Endothelial cell of umbilical vein (primary cell): ENCODE measurements around the gene SLC16A4. TPM values are rescaled to one million over a fixed set of nuclear protein-coding genes. Genes with fewer than 3 reads are reported as not detected.

Experiments used
- BruUV-seq: library from RNA; stranded (reverse); fragments of 400-500 nt; replicated peaks from 2 replicates; lab custom pipeline; 2021; lab: Mats Ljungman, UMichigan
- CTCF ChIA-PET: fragments of 300-600, 350-600 bp; sonication (Branson Sonifier 250); formaldehyde crosslinking; loops from one replicate; lab custom pipeline; 2021; ENCODE audit warnings: antibody characterized with exemption, inconsistent platforms; lab: Charles Lee
- POLR2A ChIA-PET: fragments of 300-600, 350-600 bp; sonication (Branson Sonifier 250); formaldehyde crosslinking; loops from one replicate; lab custom pipeline; 2021; ENCODE audit warnings: antibody characterized with exemption, inconsistent platforms; lab: Charles Lee
- DNase-seq: peaks from one replicate; pipeline ENCODE4 v3.0.0-alpha.2; 2011; ENCODE audit warnings: low read depth, low spot score
- FAIRE-seq: peaks from 2 replicates; lab custom pipeline; 2011; peaks lifted over from hg19 to GRCh38; lab: Jason Lieb, UNC
- H2AFZ ChIP-seq: 2 replicates; pipeline ENCODE4 v1.6.0; 2012; ENCODE audit warnings: low read depth, low read length, control low read depth, inconsistent platforms
- H3K27ac ChIP-seq: 2 replicates; pipeline ENCODE4 v1.5.1; 2011; ENCODE audit warnings: low read depth, mild to moderate bottlenecking, control low read depth, low read length, moderate library complexity; ENCODE audit not compliant: insufficient read depth
- H3K27me3 ChIP-seq, 2 experiments: 2 replicates each; pipeline versions ENCODE4 v1.6.0 to v1.6.1; 2011; ENCODE audit warnings: low read length in 2 of 2, mixed read lengths in 1 of 2; ENCODE audit not compliant: control insufficient read depth in 2 of 2, insufficient read depth in 2 of 2
- H3K36me3 ChIP-seq, 2 experiments: 2 replicates in 1 of 2; 3 replicates in 1 of 2; pipeline ENCODE4 v1.5.1; 2011; ENCODE audit warnings: low read length in 2 of 2, mild to moderate bottlenecking in 1 of 2, moderate library complexity in 1 of 2; ENCODE audit not compliant: control insufficient read depth in 2 of 2, insufficient read depth in 2 of 2; ENCODE audit errors: extremely low read depth in 1 of 2
- H3K4me1 ChIP-seq: 3 replicates; pipeline ENCODE4 v1.5.1; 2011; ENCODE audit warnings: mild to moderate bottlenecking, low read length; ENCODE audit not compliant: control insufficient read depth, insufficient read depth; ENCODE audit errors: extremely low read depth
- H3K4me2 ChIP-seq: 2 replicates; pipeline ENCODE4 v1.6.1; 2011; ENCODE audit warnings: low read length, control low read depth, mixed read lengths; ENCODE audit not compliant: insufficient read depth
- H3K4me3 ChIP-seq, 3 experiments: fragments of 200-600 bp in 1 of 3; sonication (generic), shearing (Covaris generic) in 1 of 3; replicated peaks in 1 of 3; 2 replicates each; pipeline ENCODE4 v1.5.1; 2011 to 2016; ENCODE audit warnings: control low read depth in 3 of 3, low read length in 3 of 3, mild to moderate bottlenecking in 2 of 3, inconsistent platforms in 1 of 3, low read depth in 1 of 3, moderate library complexity in 1 of 3; ENCODE audit not compliant: insufficient read depth in 1 of 3
- H3K79me2 ChIP-seq: 2 replicates; pipeline ENCODE4 v1.6.0; 2012; ENCODE audit warnings: low read length, inconsistent platforms; ENCODE audit not compliant: control insufficient read depth, insufficient read depth
- H3K9ac ChIP-seq: replicated peaks from 2 replicates; pipeline ENCODE3; 2011; ENCODE audit warnings: low read length, control low read depth; ENCODE audit not compliant: insufficient read depth; ENCODE audit errors: extremely low read depth
- H3K9me1 ChIP-seq: replicated peaks from 3 replicates; pipeline ENCODE4 v1.6.0; 2011; ENCODE audit warnings: mild to moderate bottlenecking, low read length; ENCODE audit not compliant: control insufficient read depth, insufficient read depth; ENCODE audit errors: extremely low read depth
- H3K9me3 ChIP-seq: replicated peaks from 2 replicates; pipeline ENCODE4 v1.5.1; 2012; ENCODE audit warnings: low read length, inconsistent platforms; ENCODE audit not compliant: control insufficient read depth, insufficient read depth
- H4K20me1 ChIP-seq: replicated peaks from 2 replicates; pipeline ENCODE3; 2011; ENCODE audit warnings: mild to moderate bottlenecking, low read length; ENCODE audit not compliant: control insufficient read depth, insufficient read depth; ENCODE audit errors: extremely low read depth
- EZH2 ChIP-seq: IDR thresholded peaks from 2 replicates; pipeline ENCODE4 v1.6.1; 2012; ENCODE audit warnings: borderline replicate concordance, low read depth, mild to moderate bottlenecking, moderate library complexity, low read length, inconsistent platforms; ENCODE audit not compliant: severe bottlenecking
- GATA2 ChIP-seq: IDR thresholded peaks from 2 replicates; pipeline ENCODE4 v1.7.0; 2011; ENCODE audit warnings: low read depth, mild to moderate bottlenecking, moderate library complexity, mixed read lengths, low read length; ENCODE audit not compliant: insufficient read length, insufficient read depth
- MYC ChIP-seq: IDR thresholded peaks from one replicate; pipeline ENCODE4 v1.6.1; 2011; ENCODE audit warnings: mild to moderate bottlenecking, low read depth, low read length
- POLR2A ChIP-seq: IDR thresholded peaks from 2 replicates; pipeline ENCODE4 v1.6.1; 2012; ENCODE audit warnings: low read depth, mild to moderate bottlenecking, control low read depth, low read length
- dilution Hi-C: fragments of 300-500 bp; cut with MboI; formaldehyde crosslinking; loops from one replicate; pipeline ENCODE4 v1.15.0; 2019; ENCODE audit warnings: low sequenced_read_pairs; ENCODE audit not compliant: extremely low pct_ligation_motif_present
- intact Hi-C: fragments of 100-400 bp; cut with micrococcal nuclease; formaldehyde crosslinking; loops from one replicate; pipeline ENCODE4 v1.10.0; 2022
- polyA plus RNA-seq, 4 experiments: library from polyadenylated mRNA; depleted of rRNA in 3 of 4; stranded (reverse) in 3 of 4; unstranded in 1 of 4; fragments of >200 nt; gene quantifications; 2 replicates each; pipeline versions ENCODE4 v1.2.1 to v1.2.3, GENCODE V29; 2011 to 2012; ENCODE audit warnings: missing spikeins in 1 of 4
- total RNA-seq: library from RNA; stranded (reverse); gene quantifications from 2 replicates; pipeline ENCODE4 v1.2.3, GENCODE V29; 2021
- TF ChIP-seq, protein P1 (sequence below): IDR thresholded peaks from 2 replicates; pipeline ENCODE4 v1.6.1; 2011; ENCODE audit not compliant: insufficient read depth, insufficient read length

Gene SLC16A4
- total and polyA plus RNA-seq, 2 donors (not counting 3 experiments of a cell fraction or from before 2014, with no cell fraction given) = 2.8 to 7.2 TPM

- CTCF ChIA-PET = interaction anchor here (1.1 to 4.4 kb wide), 3 partner anchors 16 to 67 kb away, joined by 3 to 23 read pairs (median 13); no protein-coding TSS in a partner anchor
- Histone ChIP-seq H4K20me1 (no peaks in the 10 kb centered on the region), H2AFZ (no peak overlapping the region), H3K79me2 (no peaks in the 10 kb centered on the region), H3K9me3 (no peaks in the 10 kb centered on the region), H3K4me3 (no peak overlapping the region), H3K9me1 (no peaks in the 10 kb centered on the region), H3K27me3 (peaks cover 10% of the 10 kb centered on the region in 2 experiments), H3K27ac (no peak overlapping the region), H3K4me1 (no peaks in the 10 kb centered on the region), H3K36me3 (no peaks in the 10 kb centered on the region), H3K9ac (no peak overlapping the region), H3K4me2 (no peak overlapping the region)
- no peak for DNase-seq
- FAIRE-seq = no peak
- TF ChIP-seq GATA2 = no peak
- BruUV-seq = no TSS peak
- POLR2A ChIA-PET = no interaction called here
- dilution Hi-C loops (no loop called here), intact Hi-C loops (no loop called here)
Observed at GRCh38 chr1:110428946-110429345, 38.1 kb upstream of the SLC16A4 start.

DNA sequence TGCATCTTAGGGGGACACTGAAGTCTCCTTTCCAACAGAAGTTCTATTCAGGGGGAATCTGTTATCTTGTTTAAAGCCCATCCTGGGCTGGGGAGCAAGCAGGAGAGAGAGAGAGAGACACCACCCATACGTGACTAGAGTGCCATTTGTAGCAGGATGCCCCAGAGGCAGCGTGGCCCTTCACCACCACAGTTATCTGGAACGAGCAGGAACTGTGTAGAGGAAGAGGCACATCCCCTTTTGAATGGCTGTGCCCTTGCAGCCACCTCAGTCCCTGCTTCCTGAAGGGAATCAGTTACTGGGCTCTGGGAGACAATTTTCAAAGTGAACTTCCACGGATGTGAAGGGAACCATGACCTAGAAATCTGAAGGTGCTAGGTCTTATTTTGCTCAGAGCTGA, 36.0 kb upstream of the SLC16A4 start:
- H3K4me1 ChIP-seq = no peaks in the 10 kb centered on the region
- no peaks in the 10 kb centered on the region for H3K79me2 ChIP-seq
- H3K36me3 ChIP-seq = no peaks in the 10 kb centered on the region
- intact Hi-C loops (no loop called here), dilution Hi-C loops (no loop called here)
- H3K9me3 ChIP-seq = no peaks in the 10 kb centered on the region
- ChIA-PET POLR2A (no interaction called here), CTCF (interaction anchor here (1.0 kb wide), 1 partner anchor 33 kb away, joined by 7 read pairs; no protein-coding TSS in a partner anchor)
- no peak overlapping the region for H3K4me3 ChIP-seq
- no peak for TF ChIP-seq EZH2
- TF ChIP-seq, protein P1, sequence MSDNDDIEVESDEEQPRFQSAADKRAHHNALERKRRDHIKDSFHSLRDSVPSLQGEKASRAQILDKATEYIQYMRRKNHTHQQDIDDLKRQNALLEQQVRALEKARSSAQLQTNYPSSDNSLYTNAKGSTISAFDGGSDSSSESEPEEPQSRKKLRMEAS = no peak
- no peak for TF ChIP-seq POLR2A
- TF ChIP-seq MYC = no peak
- no peaks in the 10 kb centered on the region for H4K20me1 ChIP-seq
- no peaks in the 10 kb centered on the region for H3K9me1 ChIP-seq
- no TSS peak for BruUV-seq
- H3K4me2 ChIP-seq = no peak overlapping the region
- H3K27me3 ChIP-seq = peaks cover 10% of the 10 kb centered on the region in 2 experiments
- FAIRE-seq = no peak
- no peak overlapping the region for H3K27ac ChIP-seq
- no peak overlapping the region for H2AFZ ChIP-seq
- DNase-seq = no peak
- H3K9ac ChIP-seq = no peak overlapping the region
